ENCODE results near the gene SMKR1.
"Not testable (repeated sequence)": the region's sequence is repeated elsewhere in the genome, so short reads cannot be mapped to it uniquely, and the experiment has no call there.

The SMKR1 gene

GRCh38 chr7:129489491-129489890 is 12.8 kb upstream of the SMKR1 start:
- no peak for DNase-seq

GRCh38 chr7:129492391-129492790 is 9.9 kb upstream of the SMKR1 start:
- DNase-seq: no peak

DNA sequence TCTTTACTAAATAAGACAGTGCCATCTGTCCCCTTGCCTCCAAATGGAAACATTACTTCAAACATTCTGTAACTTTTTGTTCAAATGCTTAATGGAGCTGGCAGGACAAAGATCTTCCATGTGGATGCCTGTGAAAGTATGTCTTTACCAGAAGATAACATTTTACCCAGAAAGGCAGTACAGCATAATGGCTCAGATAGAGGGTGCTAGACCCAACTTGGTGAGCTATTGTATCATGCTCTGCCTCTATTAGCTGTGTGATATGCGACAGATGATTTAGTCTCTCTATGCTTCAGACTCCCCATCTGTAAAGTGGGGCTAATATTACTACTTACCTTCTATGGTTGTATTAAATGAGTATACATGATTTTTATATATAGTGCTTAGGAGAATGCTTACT is 8.8 kb upstream of the SMKR1 start:
- no peak for DNase-seq

GRCh38 chr7:129494041-129494440 is 8.3 kb upstream of the SMKR1 start:
- DNase-seq: no peak

- DNase-seq: no peak
Measured at GRCh38 chr7:129495987-129496386, 6.3 kb upstream of the SMKR1 start.

DNA sequence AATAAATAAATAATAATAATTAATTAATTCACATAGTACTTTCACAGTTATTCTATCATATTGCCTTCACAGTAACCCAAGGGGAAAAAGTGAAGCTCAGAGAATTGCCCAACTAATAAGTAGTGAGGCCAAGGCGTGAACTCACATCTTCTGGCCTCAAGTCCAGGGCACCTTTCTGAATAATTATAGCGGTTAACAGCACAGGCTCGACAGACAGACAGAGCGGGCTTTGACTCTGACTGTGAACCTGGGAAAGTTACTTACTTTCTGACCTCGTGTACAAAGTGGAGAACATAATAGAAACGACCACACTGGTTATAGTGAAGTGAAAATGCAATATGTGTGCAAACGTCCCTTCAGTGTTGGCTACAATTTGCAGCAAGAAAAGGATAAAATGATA is 5.7 kb upstream of the SMKR1 start:
- DNase-seq: no peak

DNA sequence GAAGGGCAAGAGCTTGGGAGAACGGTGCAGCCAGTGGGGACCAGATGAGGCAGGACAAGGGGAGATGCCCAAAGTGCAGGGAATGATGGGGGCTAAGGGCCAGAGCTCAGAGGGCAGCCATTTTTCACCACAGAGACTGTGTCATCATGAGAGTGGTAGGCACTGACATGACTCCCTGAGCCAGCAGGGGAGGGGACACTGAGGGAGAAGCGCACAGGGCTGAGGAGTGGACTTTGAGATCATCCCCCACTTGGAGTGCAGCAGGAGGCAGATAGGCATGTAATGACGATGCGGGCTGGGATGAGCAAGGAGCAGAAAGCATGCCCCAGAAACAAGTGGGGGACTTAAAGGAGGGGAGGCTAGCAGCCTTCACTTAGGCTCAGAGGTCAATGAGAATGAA is 5.2 kb upstream of the SMKR1 start:
- DNase-seq: no peak

GRCh38 chr7:129498021-129498420 is 4.3 kb upstream of the SMKR1 start:
- DNase-seq: no peak

DNA sequence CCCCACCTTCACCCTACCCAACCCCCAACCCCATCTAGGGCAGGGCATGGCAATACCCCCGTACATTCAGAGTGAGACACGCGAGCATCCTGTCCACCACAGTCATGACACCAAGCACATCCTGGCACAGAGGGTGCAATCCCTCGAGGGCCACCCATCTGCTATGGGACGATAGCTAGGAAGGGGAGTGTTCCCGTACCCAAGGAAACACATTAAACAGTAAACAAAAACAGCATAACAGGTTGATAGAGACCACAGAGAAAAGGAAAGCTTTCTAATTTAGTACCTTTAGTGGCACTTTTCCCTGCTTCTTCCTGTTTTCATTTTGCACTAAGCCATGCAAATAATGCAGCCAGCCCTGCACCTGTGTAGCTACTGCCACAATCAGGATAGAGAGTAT is 2.3 kb upstream of the SMKR1 start:
- no peak for DNase-seq

GRCh38 chr7:129502708-129503685 is 666 bp downstream of the SMKR1 start:
- DNase-seq: no peak

GRCh38 chr7:129503725-129504124 is 1.4 kb downstream of the SMKR1 start:
- DNase-seq: no peak

GRCh38 chr7:129512192-129512591 is 9.9 kb downstream of the SMKR1 start:
- DNase-seq: no peak

- DNase-seq: no peak
Measured at GRCh38 chr7:129513546-129513945, 11.2 kb downstream of the SMKR1 start.

GRCh38 chr7:129514683-129515082 is 12.4 kb downstream of the SMKR1 start:
- no peak for DNase-seq

DNA sequence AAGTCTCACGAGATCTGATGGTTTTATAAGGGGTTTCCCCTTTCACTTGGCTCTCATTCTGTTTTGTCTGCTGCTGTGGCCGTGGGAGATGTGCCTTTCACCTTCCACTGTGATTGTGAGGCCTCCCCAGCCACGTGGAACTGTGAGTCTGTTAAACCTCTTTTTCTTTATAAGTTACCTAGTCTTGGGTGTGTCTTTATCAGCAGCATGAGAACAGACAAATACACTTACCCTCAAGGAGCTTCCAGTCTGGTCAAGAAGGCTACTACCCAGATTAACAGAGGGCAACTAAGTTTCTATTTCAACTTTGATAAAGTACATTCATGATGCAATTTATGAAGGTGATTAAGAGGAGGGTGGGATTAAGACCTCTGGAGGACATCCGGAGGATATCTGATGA is 13.1 kb downstream of the SMKR1 start:
- DNase-seq: no peak

- DNase-seq: no peak
Measured at GRCh38 chr7:129517931-129518330, 15.6 kb downstream of the SMKR1 start.

- DNase-seq: no peak
Measured at GRCh38 chr7:129519464-129519863, 17.1 kb downstream of the SMKR1 start.

DNA sequence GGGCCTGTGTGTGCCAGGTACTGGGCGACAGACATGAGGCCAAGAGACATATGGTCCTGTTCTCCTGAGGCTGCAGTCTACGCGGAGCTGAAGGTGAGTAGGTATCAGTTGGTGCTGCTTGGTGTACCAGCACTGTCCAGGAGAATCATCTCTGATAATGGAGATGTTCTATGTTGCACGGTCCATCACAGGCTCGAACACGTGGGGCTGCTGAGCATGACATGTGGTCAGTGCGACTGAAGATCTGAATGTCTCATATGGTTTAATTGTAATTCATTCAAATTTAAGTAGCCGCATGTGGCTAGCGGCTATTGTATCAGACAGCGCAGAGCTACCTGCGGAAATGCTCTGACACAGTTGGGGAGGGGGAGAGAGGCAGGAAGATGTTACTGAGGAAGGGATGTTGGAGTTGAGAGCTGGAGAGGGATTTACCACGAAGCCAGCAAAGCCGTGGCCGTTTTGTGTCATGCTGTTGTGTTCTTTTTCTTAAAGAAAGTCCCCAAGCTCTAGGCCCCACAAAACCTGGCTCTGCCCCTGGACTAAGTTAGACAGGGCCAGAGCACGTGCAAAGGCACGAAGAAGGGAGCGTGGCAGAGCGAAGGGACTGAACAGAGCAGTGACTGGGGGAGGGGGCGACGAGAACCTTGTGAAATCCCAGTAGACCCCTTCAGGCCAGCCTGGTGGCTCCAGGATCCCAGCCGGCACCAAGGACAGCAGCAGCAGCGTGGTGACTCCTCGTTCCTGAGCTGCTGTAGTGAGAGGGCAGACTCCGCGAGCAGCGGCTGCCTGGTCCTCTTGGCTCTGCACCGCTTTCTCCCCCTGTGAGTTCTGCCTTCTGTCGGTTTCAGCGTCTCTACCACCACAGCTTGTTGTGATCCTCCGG is 20.0 kb downstream of the SMKR1 start:
- no peak for DNase-seq

GRCh38 chr7:129522971-129523340 is 20.6 kb downstream of the SMKR1 start:
- no peak for DNase-seq

- no peak for DNase-seq
Measured at GRCh38 chr7:129523924-129524323, 21.6 kb downstream of the SMKR1 start.

DNA sequence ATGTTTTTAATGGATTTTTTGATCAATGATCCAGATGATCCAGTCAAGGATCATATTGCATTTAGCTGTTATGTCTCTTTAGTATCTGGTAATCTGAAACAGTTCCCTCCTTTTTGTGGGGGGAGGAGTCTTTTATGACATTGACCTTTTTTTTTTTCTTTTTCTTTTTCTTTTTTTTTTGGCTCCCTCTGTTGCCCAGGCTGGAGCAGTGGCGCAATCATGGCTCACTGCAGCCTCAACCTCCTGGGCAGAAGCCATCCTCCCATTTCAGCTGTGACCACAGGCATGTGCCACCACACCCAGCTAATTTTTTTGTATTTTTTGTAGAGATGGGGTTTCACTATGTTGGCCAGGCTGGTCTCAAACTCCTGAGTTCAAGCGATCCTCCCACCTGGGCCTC is 22.1 kb downstream of the SMKR1 start:
- not testable (repeated sequence) for DNase-seq

DNA sequence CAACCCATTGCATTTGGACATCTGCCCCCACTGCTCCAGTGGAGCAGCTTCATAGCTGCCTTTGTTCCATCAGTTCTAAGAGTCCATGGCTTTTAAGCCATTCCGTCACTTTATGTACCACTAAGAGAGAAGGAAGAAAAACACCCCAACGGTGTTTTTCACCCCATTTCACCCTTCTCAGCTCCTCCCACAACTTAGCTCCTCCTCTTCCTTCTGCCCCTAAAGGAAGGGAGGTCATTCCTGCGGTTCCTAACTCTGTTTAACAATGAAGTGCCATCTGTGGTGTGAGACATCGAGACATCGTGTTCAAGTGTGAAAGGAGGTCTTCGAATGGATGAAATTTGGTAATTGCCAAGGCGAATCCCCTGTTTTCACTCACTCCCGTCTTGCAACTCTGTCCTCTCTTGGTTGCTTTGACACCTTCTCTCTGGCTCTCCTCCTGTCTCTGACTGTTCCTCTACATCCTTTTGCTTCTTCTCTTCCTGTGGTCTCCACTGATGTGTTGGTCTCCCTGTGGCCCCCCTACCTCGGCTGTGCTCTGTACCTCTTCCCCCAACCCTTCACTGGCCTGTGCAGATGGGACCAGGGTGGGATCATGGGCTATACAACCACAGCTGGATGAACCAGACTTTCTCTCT is 23.0 kb downstream of the SMKR1 start:
- DNase-seq: no peak

DNA sequence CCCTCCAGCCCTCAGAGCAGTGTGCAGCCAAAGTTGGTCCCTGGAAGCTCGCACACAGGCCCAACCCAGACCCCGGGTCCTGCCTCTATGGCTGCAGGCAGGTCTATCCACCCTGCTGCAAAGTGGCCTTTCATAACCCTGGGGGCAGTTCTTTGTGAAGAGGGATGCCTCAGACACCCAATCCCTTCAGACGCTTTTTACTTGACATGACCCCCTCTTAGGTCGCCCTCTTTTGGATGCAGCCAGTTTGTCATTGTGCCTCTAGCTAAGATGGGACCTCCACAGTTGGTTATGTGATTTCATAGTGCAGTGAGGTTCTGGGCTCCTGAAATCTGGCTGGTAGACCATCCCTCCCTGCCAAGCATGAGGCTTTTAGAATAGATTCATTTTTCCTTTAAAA is 27.3 kb downstream of the SMKR1 start:
- DNase-seq: no peak
